HUDEP-2 (cell line): ENCODE measurements around the gene AWAT2.

ENCODE experiments used
- DNase-seq, 76 experiments: peaks; one replicate each; lab custom pipeline; 2025; ENCODE audit not compliant: unreplicated experiment in 76 of 76; lab: John Stamatoyannopoulos, UW

The AWAT2 gene, protein sequence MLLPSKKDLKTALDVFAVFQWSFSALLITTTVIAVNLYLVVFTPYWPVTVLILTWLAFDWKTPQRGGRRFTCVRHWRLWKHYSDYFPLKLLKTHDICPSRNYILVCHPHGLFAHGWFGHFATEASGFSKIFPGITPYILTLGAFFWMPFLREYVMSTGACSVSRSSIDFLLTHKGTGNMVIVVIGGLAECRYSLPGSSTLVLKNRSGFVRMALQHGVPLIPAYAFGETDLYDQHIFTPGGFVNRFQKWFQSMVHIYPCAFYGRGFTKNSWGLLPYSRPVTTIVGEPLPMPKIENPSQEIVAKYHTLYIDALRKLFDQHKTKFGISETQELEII

DNA sequence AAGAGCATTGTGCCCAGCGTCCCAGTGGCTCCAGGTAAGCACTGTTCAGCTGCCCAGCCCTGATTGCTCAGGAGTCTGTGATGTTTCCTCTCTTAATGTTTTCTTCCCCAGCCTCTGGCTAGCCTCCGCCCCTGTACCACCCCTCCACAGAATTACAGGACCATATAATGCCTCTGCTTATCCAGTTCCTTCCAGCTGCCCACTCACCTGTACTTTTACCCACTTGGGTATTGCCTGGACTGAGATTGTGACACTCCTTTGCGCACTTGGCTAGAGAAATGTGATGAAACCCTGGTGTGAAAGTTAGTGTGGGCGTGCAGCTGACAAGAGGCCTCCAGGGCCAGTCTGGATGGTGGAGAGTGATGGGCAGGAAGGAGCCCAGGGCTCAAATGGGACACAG lies at the start of gene AWAT2:
Gene AWAT2, minus strand, starts transcription at position 14 of the 400 bp plus-strand sequence. Its CDS starts 6 bp downstream, at position 8.
- no peak for DNase-seq

DNA sequence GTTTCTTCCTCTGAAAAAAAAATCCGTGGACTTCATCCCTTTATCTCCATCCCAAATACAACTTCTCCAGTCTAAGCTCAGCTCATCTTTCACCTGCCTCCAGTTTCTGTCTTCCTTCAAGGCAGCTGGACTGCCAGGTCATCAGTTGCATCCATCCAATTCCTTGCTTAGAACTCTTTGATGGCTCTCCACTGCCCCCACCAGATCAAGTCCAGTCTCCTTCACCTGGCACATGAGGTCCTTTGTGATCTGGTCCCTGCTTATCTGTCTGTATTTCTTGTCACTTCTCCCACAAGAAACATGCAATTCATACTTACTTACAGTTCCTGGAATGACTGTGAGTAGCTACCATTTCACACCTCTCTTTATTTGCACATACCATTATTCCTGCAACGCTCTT lies 46.3 kb upstream of the AWAT2 start:
- DNase-seq = peak in 1 of 76 experiments; percentile 14

GRCh38 chrX:70092247-70092646 lies 42.5 kb upstream of the AWAT2 start:
- no peak for DNase-seq

- no peak for DNase-seq
Measured at GRCh38 chrX:70089604-70090297, 40.0 kb upstream of the AWAT2 start.

GRCh38 chrX:70088751-70089150 lies 39.0 kb upstream of the AWAT2 start:
- DNase-seq = no peak

GRCh38 chrX:70087857-70088630 lies 38.3 kb upstream of the AWAT2 start:
- DNase-seq = peak in 32 of 76 experiments; percentile 0 to 32 (median 6)

GRCh38 chrX:70084592-70085240 lies 35.0 kb upstream of the AWAT2 start:
- no peak for DNase-seq

DNA sequence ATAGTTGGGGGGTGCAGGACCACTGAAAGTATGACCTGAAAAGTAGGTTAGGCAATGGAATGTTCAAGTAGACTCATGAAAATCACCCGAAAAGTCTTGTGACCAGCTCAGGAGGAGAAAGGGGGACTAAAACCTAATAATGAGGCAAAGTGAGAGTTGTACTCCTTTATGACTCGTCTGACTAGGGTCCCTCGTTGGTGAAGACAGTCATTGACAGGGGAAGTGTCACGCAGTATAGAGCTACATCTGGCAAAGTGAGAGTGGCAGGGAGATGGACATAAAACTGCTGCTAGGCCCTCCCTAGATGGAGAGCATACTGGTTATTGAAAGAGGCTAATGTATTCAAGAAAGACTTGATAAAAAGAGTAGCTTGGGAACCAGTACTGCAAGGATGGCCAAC lies 33.0 kb upstream of the AWAT2 start:
- DNase-seq = no peak

DNA sequence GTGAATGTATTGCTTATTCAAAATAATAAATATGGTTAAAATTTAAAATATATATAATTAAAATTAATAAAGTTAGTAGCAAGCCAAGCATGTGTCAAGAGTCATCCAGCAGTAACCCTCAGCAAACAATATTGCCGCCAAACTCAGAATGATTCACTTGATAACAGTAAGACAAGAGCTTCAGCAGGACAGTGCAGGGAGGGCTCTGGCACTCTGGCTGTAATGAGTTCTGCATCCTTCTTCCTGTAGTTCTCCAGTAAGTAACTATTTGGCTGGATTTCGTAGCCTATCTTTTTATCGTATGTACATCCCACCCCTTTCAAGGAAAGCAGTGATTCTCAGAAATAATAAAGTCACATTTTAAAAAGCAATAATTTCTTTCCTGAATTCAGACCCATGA lies 30.1 kb upstream of the AWAT2 start:
- DNase-seq = no peak

DNA sequence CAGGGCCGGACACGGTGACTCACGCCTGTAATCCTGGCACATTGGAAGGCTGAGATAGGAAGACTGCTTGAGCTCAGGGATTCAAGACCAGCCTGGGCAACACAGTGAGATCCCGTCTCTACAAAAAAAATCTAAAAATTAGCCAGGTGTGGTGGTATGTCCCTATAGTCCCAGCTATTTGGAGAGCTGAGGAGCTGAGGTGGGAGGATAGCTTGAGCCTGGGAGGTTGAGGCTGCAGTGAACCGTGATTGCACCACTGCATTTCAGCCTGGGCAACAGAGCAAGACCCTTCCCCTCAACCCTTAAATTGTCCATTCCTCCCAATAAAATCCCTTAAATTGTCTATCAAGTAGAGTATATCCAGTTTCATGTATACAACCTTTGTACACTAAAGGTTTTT lies 29.6 kb upstream of the AWAT2 start:
- no peak for DNase-seq

DNA sequence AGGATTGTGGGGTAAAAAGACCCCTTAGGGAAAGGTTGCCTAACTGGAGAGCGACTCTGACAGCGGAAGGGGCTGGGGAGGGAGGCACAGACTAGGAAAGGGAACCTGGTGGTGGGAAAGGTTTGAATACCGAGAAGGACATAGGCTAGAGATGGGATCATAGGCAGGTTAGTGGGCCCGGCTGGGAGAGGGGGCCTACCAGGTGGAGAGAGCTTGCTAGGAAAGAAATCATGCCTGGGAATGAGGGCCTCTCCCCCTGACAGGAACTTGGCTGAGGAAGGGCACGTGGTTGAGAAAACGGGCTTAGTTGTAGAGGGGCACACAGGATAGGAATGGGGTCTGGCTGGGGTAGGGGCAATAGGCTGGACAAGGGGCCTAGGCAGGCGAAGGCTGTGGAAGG lies 16.9 kb upstream of the AWAT2 start:
- no peak for DNase-seq

DNA sequence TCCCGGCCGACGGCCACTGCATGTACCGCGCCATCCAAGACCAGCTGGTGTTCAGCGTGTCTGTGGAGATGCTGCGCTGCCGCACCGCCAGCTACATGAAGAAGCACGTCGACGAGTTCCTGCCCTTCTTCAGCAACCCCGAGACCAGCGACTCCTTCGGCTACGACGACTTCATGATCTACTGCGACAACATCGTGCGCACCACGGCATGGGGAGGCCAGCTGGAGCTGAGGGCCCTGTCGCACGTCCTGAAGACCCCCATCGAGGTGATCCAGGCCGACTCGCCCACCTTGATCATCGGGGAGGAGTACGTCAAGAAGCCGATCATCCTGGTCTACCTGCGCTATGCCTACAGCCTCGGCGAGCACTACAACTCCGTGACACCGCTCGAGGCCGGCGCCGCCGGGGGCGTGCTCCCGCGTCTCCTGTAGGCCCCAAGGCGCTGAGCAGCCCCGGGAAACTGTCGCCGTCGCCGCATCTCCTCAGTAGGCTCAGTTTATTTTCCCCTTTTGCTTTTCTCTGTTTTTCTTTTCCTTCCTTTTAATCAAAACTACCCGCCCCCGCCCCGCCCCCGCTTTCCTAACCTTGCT lies 13.3 kb upstream of the AWAT2 start:
- no peak for DNase-seq

GRCh38 chrX:70062076-70062475 lies 12.3 kb upstream of the AWAT2 start, which contains the start of gene OTUD6A:
Gene OTUD6A (plus strand): TSS chrX:70062457. CDS start chrX:70062525, 68 bp downstream.
- no peak for DNase-seq

GRCh38 chrX:70054391-70054790 lies 4.7 kb upstream of the AWAT2 start:
- no peak for DNase-seq

DNA sequence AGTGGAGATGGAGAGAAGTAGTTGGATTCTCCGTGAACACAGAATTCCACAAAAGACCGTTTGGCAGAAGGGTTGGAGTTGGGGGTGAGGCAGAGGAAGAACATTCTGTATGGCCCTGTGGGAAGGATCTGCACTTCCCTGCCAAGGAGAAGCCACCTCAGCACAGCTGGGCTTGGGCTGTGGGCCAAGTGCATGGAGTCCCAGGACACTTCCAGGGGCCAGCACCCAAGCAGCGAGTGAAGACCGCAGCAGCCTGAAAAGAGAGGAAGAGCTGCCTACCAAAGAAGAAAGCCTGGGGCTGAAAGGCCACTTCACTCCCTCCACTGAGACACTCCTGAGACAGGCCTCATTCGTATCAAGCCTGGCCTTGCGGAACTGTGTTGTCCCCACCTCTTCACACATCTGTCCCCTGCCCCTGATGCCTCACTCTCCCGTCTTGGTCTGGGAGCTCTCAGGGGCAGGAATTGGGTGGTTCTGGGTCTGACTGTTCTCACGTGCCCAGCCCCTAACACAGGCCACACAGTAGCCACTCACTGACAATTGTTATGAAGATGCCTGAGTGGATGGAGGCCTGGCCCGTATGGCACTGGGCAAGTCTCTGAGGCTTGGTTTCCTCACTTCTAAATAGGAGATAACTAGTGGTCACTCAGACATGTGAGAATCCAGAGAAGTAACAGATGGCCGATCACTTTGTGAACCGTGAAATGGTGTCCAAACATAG lies 3.3 kb upstream of the AWAT2 start:
- DNase-seq = no peak

GRCh38 chrX:70049406-70049805 lies 332 bp downstream of the AWAT2 start:
- no peak for DNase-seq

- DNase-seq = no peak
Measured at GRCh38 chrX:70046978-70047377, 2.8 kb downstream of the AWAT2 start.

- DNase-seq = no peak
Measured at GRCh38 chrX:70044541-70045245, 5.0 kb downstream of the AWAT2 start.

DNA sequence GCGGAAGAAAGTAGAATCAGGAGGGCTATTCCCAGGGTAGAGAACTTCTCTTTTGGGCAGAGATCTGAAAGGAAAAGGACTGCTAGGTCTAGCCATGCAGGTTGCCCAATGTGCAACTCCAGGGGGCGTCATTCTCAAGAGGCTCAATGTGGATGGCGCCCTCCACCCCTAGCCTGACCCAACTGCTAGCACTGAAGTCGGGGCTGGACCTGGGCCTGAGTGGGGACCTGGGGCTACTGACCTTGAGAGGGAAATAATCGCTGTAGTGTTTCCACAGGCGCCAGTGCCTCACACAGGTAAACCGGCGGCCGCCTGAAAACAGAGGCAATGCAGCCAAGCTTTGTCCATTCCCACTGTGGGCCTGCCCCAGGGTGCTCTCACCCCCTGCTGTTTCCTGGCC lies 6.1 kb downstream of the AWAT2 start:
- no peak for DNase-seq
